ENCODE results near the gene NUCB2.
"Not testable (repeated sequence)": the region's sequence is repeated elsewhere in the genome, so short reads cannot be mapped to it uniquely, and the experiment has no call there.

Gene NUCB2

DNA sequence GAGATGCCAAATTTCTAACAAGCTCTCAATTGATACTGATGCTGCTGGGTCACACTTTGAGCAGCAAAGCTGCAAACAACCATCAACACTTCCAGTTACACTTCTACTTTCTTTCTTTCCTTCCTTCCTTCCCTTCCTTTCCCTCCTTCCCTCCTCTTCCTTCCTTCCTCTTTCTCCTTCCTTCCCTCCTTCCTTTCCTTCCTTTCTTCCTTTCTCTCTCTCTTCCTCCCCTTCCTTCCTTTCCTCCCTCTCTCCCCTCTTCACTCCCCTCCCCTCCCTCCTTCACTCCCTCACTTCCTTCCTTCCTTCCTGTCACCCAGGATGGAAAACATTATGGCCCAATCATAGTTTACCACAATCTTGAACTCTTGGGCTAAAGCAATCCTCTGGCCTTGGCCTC, 35.8 kb upstream of the NUCB2 start:
- Histone ChIP-seq H3K9ac (ENCODE audit: low read depth, low read length, poor library complexity, severe bottlenecking) (no peak overlapping the region), H3F3A (ENCODE audit: low read depth) (0 out of 2 replicates have a peak, but pooled peaks cover 4% of the 10 kb centered on the region), H2AFZ (ENCODE audit: low read length) (no peak overlapping the region), H3K9me2 (replicated peaks; ENCODE audit: low read depth, low read length) (no peaks in the 10 kb centered on the region), H3K36me3 (ENCODE audit: insufficient read depth, low read length) (no peaks in the 10 kb centered on the region), H3K79me2 (ENCODE audit: insufficient read depth, low read length) (no peaks in the 10 kb centered on the region), H4K20me1 (ENCODE audit: insufficient read depth, low read length, poor library complexity, severe bottlenecking) (no peaks in the 10 kb centered on the region), H3K4me3 (ENCODE audit: low read length, poor library complexity, severe bottlenecking) (no peak overlapping the region), H3K9me3 (ENCODE audit: insufficient read depth, low read depth, low read length) (no peaks in the 10 kb centered on the region), H3K4me2 (ENCODE audit: low read depth, low read length, poor library complexity, severe bottlenecking) (no peak overlapping the region), H3K4me1 (ENCODE audit: insufficient read depth, low read length, poor library complexity, severe bottlenecking) (peaks cover 8% of the 10 kb centered on the region), H3K27me3 (ENCODE audit: insufficient read depth, low read length, poor library complexity, severe bottlenecking) (peaks cover 24% of the 10 kb centered on the region)
- TF ChIP-seq, protein P1, sequence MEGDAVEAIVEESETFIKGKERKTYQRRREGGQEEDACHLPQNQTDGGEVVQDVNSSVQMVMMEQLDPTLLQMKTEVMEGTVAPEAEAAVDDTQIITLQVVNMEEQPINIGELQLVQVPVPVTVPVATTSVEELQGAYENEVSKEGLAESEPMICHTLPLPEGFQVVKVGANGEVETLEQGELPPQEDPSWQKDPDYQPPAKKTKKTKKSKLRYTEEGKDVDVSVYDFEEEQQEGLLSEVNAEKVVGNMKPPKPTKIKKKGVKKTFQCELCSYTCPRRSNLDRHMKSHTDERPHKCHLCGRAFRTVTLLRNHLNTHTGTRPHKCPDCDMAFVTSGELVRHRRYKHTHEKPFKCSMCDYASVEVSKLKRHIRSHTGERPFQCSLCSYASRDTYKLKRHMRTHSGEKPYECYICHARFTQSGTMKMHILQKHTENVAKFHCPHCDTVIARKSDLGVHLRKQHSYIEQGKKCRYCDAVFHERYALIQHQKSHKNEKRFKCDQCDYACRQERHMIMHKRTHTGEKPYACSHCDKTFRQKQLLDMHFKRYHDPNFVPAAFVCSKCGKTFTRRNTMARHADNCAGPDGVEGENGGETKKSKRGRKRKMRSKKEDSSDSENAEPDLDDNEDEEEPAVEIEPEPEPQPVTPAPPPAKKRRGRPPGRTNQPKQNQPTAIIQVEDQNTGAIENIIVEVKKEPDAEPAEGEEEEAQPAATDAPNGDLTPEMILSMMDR (conservative IDR thresholded peaks at IDR 0.05; ENCODE audit: low read length): no peak
- TF ChIP-seq EZH2phosphoT487 (IDR thresholded peaks at IDR 0.05; ENCODE audit: borderline replicate concordance): no peak

DNA sequence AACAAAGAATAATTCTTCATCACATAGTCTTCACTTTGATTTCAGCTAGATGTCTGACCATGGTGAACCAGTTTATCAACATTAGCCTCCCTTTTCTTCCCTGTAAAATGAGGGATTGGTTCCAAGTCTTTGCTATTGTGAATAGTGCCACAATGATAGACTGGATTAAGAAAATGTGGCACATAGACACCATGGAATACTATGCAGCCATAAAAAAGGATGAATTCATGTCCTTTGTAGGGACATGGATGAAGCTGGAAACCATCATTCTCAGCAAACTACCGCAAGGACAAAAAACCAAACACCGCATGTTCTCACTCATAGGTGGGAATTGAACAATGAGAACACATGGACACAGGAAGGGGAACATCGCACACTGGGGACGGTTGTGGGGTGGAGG, 33.6 kb upstream of the NUCB2 start:
- H3K36me3 ChIP-seq (ENCODE audit: insufficient read depth, low read length); H2AFZ ChIP-seq (ENCODE audit: low read length); H3K4me3 ChIP-seq (ENCODE audit: low read length, poor library complexity, severe bottlenecking); H3K79me2 ChIP-seq (ENCODE audit: insufficient read depth, low read length); H3K4me2 ChIP-seq (ENCODE audit: low read depth, low read length, poor library complexity, severe bottlenecking); H4K20me1 ChIP-seq (ENCODE audit: insufficient read depth, low read length, poor library complexity, severe bottlenecking); H3K9me3 ChIP-seq (ENCODE audit: insufficient read depth, low read depth, low read length); H3F3A ChIP-seq (ENCODE audit: low read depth); H3K9me2 ChIP-seq (replicated peaks; ENCODE audit: low read depth, low read length); H3K4me1 ChIP-seq (ENCODE audit: insufficient read depth, low read length, poor library complexity, severe bottlenecking); H3K9ac ChIP-seq (ENCODE audit: low read depth, low read length, poor library complexity, severe bottlenecking): not testable (repeated sequence)
- peaks cover 25% of the 10 kb centered on the region for H3K27me3 ChIP-seq (ENCODE audit: insufficient read depth, low read length, poor library complexity, severe bottlenecking)

DNA sequence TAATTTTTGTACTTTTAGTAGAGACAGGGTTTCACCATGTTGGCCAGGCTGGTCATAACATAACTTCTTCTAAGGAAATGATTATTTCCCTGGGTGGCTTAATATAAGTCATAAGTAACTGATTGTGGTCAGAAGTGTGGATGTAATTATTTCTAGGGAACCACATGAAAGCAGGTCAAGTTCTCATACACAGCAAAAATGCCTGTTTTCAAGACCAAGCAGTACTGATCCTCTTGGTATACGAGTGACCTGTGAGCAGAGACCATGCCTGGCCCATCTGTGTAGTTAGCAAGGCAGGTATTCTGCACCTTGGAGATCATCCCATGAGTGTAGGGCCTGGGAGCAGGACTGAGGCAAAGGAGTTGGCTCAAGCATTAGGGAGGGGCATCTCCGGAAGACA, 32.5 kb upstream of the NUCB2 start:
- Histone ChIP-seq H3K4me2 (ENCODE audit: low read depth, low read length, poor library complexity, severe bottlenecking) (peak overlapping the region; percentile 12), H2AFZ (ENCODE audit: low read length) (no peak overlapping the region), H3K27me3 (ENCODE audit: insufficient read depth, low read length, poor library complexity, severe bottlenecking) (peaks cover 33% of the 10 kb centered on the region), H3K79me2 (ENCODE audit: insufficient read depth, low read length) (no peaks in the 10 kb centered on the region), H3K9me3 (ENCODE audit: insufficient read depth, low read depth, low read length) (no peaks in the 10 kb centered on the region), H3K4me3 (ENCODE audit: low read length, poor library complexity, severe bottlenecking) (no peak overlapping the region), H3K36me3 (ENCODE audit: insufficient read depth, low read length) (no peaks in the 10 kb centered on the region), H3K4me1 (ENCODE audit: insufficient read depth, low read length, poor library complexity, severe bottlenecking) (peaks cover 8% of the 10 kb centered on the region), H3F3A (ENCODE audit: low read depth) (0 out of 2 replicates have a peak, but pooled peaks cover 4% of the 10 kb centered on the region), H4K20me1 (ENCODE audit: insufficient read depth, low read length, poor library complexity, severe bottlenecking) (no peaks in the 10 kb centered on the region), H3K9me2 (replicated peaks; ENCODE audit: low read depth, low read length) (no peaks in the 10 kb centered on the region), H3K9ac (ENCODE audit: low read depth, low read length, poor library complexity, severe bottlenecking) (no peak overlapping the region)
- TF ChIP-seq EZH2phosphoT487 (IDR thresholded peaks at IDR 0.05; ENCODE audit: borderline replicate concordance): no peak
- TF ChIP-seq, protein P1 (conservative IDR thresholded peaks at IDR 0.05; ENCODE audit: low read length): no peak

DNA sequence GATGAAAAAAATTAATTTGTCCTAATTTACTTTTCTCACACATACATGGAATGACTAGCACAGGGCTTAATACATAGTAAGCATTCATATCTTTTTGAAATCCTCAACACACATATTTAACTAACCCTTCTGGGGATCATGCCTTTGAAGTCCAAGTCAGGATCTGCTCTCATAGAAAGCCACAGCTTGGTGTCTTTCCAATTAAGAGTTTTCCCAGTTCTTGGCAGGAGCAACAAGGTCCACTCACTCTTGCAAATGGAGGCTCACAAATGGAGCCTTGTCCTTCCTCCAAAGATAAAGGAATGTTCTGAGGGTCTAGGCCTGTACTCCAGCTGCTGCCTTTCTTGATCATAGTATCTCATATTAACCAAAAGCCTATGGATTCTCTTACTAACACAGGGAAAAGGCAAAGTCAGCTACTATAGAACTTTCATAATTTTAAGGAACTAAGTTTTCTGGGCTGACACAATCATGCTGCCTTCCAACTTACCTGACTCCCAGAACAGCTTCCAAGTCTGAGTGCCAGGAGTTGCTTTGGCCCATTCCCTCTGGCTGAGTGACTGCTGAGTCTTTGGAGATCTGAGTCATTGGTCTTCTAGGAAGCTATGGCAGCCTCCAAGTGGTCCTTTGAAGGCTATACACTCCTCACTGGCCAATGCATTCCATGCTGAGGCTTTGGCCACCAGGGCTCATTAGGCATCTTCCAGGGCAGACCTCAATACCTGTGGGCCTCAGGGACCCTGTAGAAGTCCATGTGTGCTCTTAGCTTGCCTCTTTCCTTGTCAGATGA, 25.8 kb upstream of the NUCB2 start:
- Histone ChIP-seq H3K9ac (ENCODE audit: low read depth, low read length, poor library complexity, severe bottlenecking) (no peak overlapping the region), H3K4me1 (ENCODE audit: insufficient read depth, low read length, poor library complexity, severe bottlenecking) (no peaks in the 10 kb centered on the region), H3K9me2 (replicated peaks; ENCODE audit: low read depth, low read length) (no peaks in the 10 kb centered on the region), H3K36me3 (ENCODE audit: insufficient read depth, low read length) (no peaks in the 10 kb centered on the region), H3K79me2 (ENCODE audit: insufficient read depth, low read length) (no peaks in the 10 kb centered on the region), H3K4me2 (ENCODE audit: low read depth, low read length, poor library complexity, severe bottlenecking) (no peak overlapping the region), H3K9me3 (ENCODE audit: insufficient read depth, low read depth, low read length) (no peaks in the 10 kb centered on the region), H3K4me3 (ENCODE audit: low read length, poor library complexity, severe bottlenecking) (no peak overlapping the region), H3K27me3 (ENCODE audit: insufficient read depth, low read length, poor library complexity, severe bottlenecking) (peaks cover 13% of the 10 kb centered on the region), H4K20me1 (ENCODE audit: insufficient read depth, low read length, poor library complexity, severe bottlenecking) (no peaks in the 10 kb centered on the region), H3F3A (ENCODE audit: low read depth) (no peaks in the 10 kb centered on the region), H2AFZ (ENCODE audit: low read length) (no peak overlapping the region)
- TF ChIP-seq, protein P1 (conservative IDR thresholded peaks at IDR 0.05; ENCODE audit: low read length): no peak
- TF ChIP-seq EZH2phosphoT487 (IDR thresholded peaks at IDR 0.05; ENCODE audit: borderline replicate concordance): no peak

Data from Loucy (cell line).